Measurements from ENCODE around the gene RPL18. TPM values are rescaled to one million over a fixed set of nuclear protein-coding genes. Genes with fewer than 3 reads are reported as not detected.

Gene RPL18
- polyA plus RNA-seq, 4 donors: 1,107 to 1,584 (median 1,279) TPM

GRCh38 chr19:48615231-48616040, 3.5 kb downstream of the RPL18 start:
- no peak for DNase-seq (ENCODE audit: low read depth in 4 of 4, low spot score in 2 of 4)

GRCh38 chr19:48614436-48615230, 4.3 kb downstream of the RPL18 start, which contains the start of gene FAM83E:
Gene FAM83E, minus strand, starts transcription at chr19:48615076. Its CDS starts 1,704 bp downstream, at chr19:48613372.
- no peak for DNase-seq (ENCODE audit: low read depth in 4 of 4, low spot score in 2 of 4)

GRCh38 chr19:48613852-48614435, 5.0 kb downstream of the RPL18 start:
- DNase-seq (ENCODE audit: low read depth in 4 of 4, low spot score in 2 of 4): no peak

- DNase-seq (ENCODE audit: low read depth in 4 of 4, low spot score in 2 of 4): no peak
Measured at GRCh38 chr19:48613024-48613851, 5.7 kb downstream of the RPL18 start.

- DNase-seq (ENCODE audit: low read depth in 4 of 4, low spot score in 2 of 4): no peak
Measured at GRCh38 chr19:48611872-48612271, 7.1 kb downstream of the RPL18 start.

- DNase-seq (ENCODE audit: low read depth in 4 of 4, low spot score in 2 of 4): no peak
Measured at GRCh38 chr19:48609571-48610108, 9.3 kb downstream of the RPL18 start.

GRCh38 chr19:48608798-48609263, 10.1 kb downstream of the RPL18 start:
- no peak for DNase-seq (ENCODE audit: low read depth in 4 of 4, low spot score in 2 of 4)

GRCh38 chr19:48607359-48607755, 11.6 kb downstream of the RPL18 start:
- DNase-seq (ENCODE audit: low read depth in 4 of 4, low spot score in 2 of 4): no peak

- DNase-seq (ENCODE audit: low read depth in 4 of 4, low spot score in 2 of 4): no peak
Measured at GRCh38 chr19:48606463-48607358, 12.3 kb downstream of the RPL18 start, which contains the start of gene SPACA4. Gene SPACA4, plus strand, starts transcription at chr19:48606742. Its CDS starts 237 bp downstream, at chr19:48606979.

GRCh38 chr19:48603850-48604249, 15.1 kb downstream of the RPL18 start:
- no peak for DNase-seq (ENCODE audit: low read depth in 4 of 4, low spot score in 2 of 4)

- no peak for DNase-seq (ENCODE audit: low read depth in 4 of 4, low spot score in 2 of 4)
Measured at GRCh38 chr19:48603449-48603848, 15.5 kb downstream of the RPL18 start.

GRCh38 chr19:48603001-48603400, 16.0 kb downstream of the RPL18 start:
- DNase-seq (ENCODE audit: low read depth in 4 of 4, low spot score in 2 of 4): no peak

- no peak for DNase-seq (ENCODE audit: low read depth in 4 of 4, low spot score in 2 of 4)
Measured at GRCh38 chr19:48600679-48601417, 18.1 kb downstream of the RPL18 start.

- DNase-seq (ENCODE audit: low read depth in 4 of 4, low spot score in 2 of 4): no peak
Measured at GRCh38 chr19:48598996-48599700, 19.8 kb downstream of the RPL18 start.

GRCh38 chr19:48596679-48597465, 22.1 kb downstream of the RPL18 start:
- no peak for DNase-seq (ENCODE audit: low read depth in 4 of 4, low spot score in 2 of 4)

GRCh38 chr19:48596237-48596636, 22.7 kb downstream of the RPL18 start:
- no peak for DNase-seq (ENCODE audit: low read depth in 4 of 4, low spot score in 2 of 4)

GRCh38 chr19:48595833-48596232, 23.1 kb downstream of the RPL18 start:
- DNase-seq (ENCODE audit: low read depth in 4 of 4, low spot score in 2 of 4): no peak

All from left renal cortex interstitium (tissue), 4 donors.